ENCODE measurements around the gene USP20. TPM values are rescaled to one million over a fixed set of nuclear protein-coding genes. Genes with fewer than 3 reads are reported as not detected.

USP20 gene
- polyA plus RNA-seq, 4 donors = 16.0 to 47.0 (median 20.4) TPM

DNA sequence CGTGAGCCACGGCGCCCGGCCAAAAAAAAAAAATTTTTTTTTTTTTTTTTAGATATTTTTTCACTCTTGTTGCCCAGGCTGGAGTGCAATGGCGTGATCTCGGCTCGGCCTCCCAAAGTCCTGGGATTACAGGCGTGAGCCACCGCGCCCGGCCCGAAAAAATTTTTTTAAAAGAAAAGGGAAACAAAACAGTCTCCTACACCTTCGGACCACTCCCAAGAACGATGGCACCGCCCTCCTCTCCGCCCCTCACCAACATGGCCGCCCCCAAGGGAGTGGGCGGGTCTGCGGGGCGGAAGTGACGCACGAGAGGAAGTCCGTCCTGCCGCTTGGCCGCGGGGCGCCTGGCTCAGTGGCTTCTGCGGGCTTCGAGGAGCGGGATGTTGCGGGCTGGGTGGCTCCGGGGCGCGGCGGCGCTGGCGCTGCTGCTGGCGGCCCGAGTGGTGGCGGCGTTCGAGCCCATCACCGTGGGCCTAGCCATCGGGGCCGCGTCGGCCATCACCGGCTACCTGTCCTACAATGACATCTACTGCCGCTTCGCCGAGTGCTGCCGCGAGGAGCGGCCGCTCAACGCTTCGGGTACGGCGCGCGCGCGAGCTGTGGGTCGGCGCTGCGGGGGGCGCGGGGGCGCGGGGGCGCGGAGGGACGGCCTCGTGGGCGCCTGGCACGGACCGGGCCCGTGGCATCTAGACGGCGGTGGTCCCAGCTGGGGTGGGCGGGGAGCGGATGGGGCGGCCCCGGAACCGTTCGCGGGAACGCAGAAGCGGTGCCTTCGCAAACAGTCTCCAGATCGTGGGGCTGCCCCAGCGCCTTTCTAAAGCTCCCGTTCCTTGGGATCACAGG is 32.2 kb upstream of the USP20 start, which contains the start of gene TOR1B:
Gene TOR1B (plus strand): TSS at position 352 of the 843 bp plus-strand sequence. CDS start 29 bp downstream, at position 381.
- peaks cover 0 to 24% (median 0%) of the 10 kb centered on the region in 3 donors for H3K36me3 ChIP-seq (ENCODE audit: control insufficient read depth in 3 of 3, insufficient read depth in 2 of 3, low read depth in 1 of 3, low read length in 3 of 3)
- H3K27me3 ChIP-seq (ENCODE audit: control insufficient read depth in 3 of 3, insufficient read depth in 3 of 3, low read length in 3 of 3) = no peaks in the 10 kb centered on the region
- peaks cover 0 to 15% (median 0%) of the 10 kb centered on the region in 3 donors for H3K4me1 ChIP-seq (ENCODE audit: control insufficient read depth in 3 of 3, insufficient read depth in 2 of 3, low read depth in 1 of 3, low read length in 2 of 3)
- no peak for FAIRE-seq
- peak within 1 kb of the TSS; percentile 57 to 84 (median 79) for H3K27ac ChIP-seq (ENCODE audit: low read depth in 1 of 3, low read length in 2 of 3)
- DNase-seq = peak; percentile 92 to 97
- no peaks in the 10 kb centered on the region for H3K9me3 ChIP-seq (ENCODE audit: control insufficient read depth in 2 of 2, insufficient read depth in 1 of 2, low read depth in 1 of 2, low read length in 1 of 2)
- 0 to 1% (median 0%) methylated on average over 69 to 93 of the region's 93 CpGs for WGBS, 3 donors
- H3K4me3 ChIP-seq (ENCODE audit: low read depth in 1 of 3, low read length in 3 of 3) = peak within 1 kb of the TSS; percentile 61 to 82 (median 76)

DNA sequence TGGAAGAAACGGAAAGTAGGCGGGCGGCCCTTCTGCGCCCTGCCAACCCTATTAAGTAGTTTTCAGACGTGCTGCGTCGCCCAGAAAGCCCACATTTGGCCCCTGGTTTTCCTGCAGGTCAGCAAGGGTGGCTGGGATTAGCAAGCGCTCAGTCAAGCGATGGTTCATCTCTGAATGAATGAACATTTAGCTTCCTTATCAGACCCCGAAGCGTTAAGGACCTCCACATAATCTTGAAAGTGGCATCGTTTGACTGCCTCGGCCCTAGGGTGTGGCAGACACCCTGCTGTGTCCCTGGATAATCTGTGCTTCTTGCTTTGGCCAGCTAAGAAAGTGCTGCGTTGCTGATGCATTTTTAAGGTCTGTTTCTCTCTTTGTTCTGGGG is 31.6 kb upstream of the USP20 start:
- 0 to 2% (median 1%) methylated on average over 14 of the region's 14 CpGs for WGBS, 3 donors
- Histone ChIP-seq H3K27ac (ENCODE audit: low read depth in 1 of 3, low read length in 2 of 3) (peak overlapping the region; percentile 41 to 84 (median 65)), H3K27me3 (ENCODE audit: control insufficient read depth in 3 of 3, insufficient read depth in 3 of 3, low read length in 3 of 3) (no peaks in the 10 kb centered on the region), H3K4me1 (ENCODE audit: control insufficient read depth in 3 of 3, insufficient read depth in 2 of 3, low read depth in 1 of 3, low read length in 2 of 3) (peaks cover 0 to 16% (median 0%) of the 10 kb centered on the region in 3 donors), H3K36me3 (ENCODE audit: control insufficient read depth in 3 of 3, insufficient read depth in 2 of 3, low read depth in 1 of 3, low read length in 3 of 3) (peaks cover 0 to 30% (median 2%) of the 10 kb centered on the region in 3 donors), H3K9me3 (ENCODE audit: control insufficient read depth in 2 of 2, insufficient read depth in 1 of 2, low read depth in 1 of 2, low read length in 1 of 2) (no peaks in the 10 kb centered on the region), H3K4me3 (ENCODE audit: low read depth in 1 of 3, low read length in 3 of 3) (peak overlapping the region; percentile 61 to 82 (median 76))
- no peak for FAIRE-seq
- DNase-seq = peak in 1 of 2 donors; percentile 35

DNA sequence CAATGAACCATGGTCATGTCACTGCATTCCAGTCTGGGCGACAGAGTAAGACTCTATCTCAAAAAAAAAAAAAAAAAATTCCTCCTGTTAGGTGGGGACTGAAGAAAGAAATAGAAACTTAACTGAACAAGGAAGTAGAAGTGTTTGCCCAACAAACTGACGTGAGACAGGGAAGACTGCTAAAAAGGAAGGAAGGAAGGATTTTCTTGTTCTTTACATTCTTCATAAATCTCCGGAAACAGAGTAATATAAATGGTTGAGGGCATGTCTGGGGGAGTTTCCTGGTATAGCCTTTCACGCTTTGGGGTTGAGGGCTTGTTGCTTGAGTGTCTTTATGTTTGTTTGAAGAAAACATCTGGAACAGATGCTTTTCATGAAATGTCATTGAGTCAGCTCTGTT is 29.2 kb upstream of the USP20 start:
- Histone ChIP-seq H3K4me1 (ENCODE audit: control insufficient read depth in 3 of 3, insufficient read depth in 2 of 3, low read depth in 1 of 3, low read length in 2 of 3) (peaks cover 0 to 34% (median 0%) of the 10 kb centered on the region in 3 donors), H3K9me3 (ENCODE audit: control insufficient read depth in 2 of 2, insufficient read depth in 1 of 2, low read depth in 1 of 2, low read length in 1 of 2) (no peaks in the 10 kb centered on the region), H3K4me3 (ENCODE audit: low read depth in 1 of 3, low read length in 3 of 3) (no peak overlapping the region), H3K27ac (ENCODE audit: low read depth in 1 of 3, low read length in 2 of 3) (peak overlapping the region in 2 of 3 donors; percentile 22 to 44), H3K36me3 (ENCODE audit: control insufficient read depth in 3 of 3, insufficient read depth in 2 of 3, low read depth in 1 of 3, low read length in 3 of 3) (peaks cover 0 to 47% (median 11%) of the 10 kb centered on the region in 3 donors), H3K27me3 (ENCODE audit: control insufficient read depth in 3 of 3, insufficient read depth in 3 of 3, low read length in 3 of 3) (no peaks in the 10 kb centered on the region)
- FAIRE-seq (no peak), DNase-seq (peak in 1 of 2 donors; percentile 33)
- 33 to 52% (median 51%) methylated on average over 4 of the region's 4 CpGs for WGBS, 3 donors

- Histone ChIP-seq H3K27ac (ENCODE audit: low read depth in 1 of 3, low read length in 2 of 3) (no peak overlapping the region), H3K36me3 (ENCODE audit: control insufficient read depth in 3 of 3, insufficient read depth in 2 of 3, low read depth in 1 of 3, low read length in 3 of 3) (peaks cover 0 to 59% (median 11%) of the 10 kb centered on the region in 3 donors), H3K27me3 (ENCODE audit: control insufficient read depth in 3 of 3, insufficient read depth in 3 of 3, low read length in 3 of 3) (no peaks in the 10 kb centered on the region), H3K4me3 (ENCODE audit: low read depth in 1 of 3, low read length in 3 of 3) (no peak overlapping the region), H3K9me3 (ENCODE audit: control insufficient read depth in 2 of 2, insufficient read depth in 1 of 2, low read depth in 1 of 2, low read length in 1 of 2) (no peaks in the 10 kb centered on the region), H3K4me1 (ENCODE audit: control insufficient read depth in 3 of 3, insufficient read depth in 2 of 3, low read depth in 1 of 3, low read length in 2 of 3) (peaks cover 0 to 36% (median 3%) of the 10 kb centered on the region in 3 donors)
- 80 to 86% (median 80%) methylated on average over 11 of the region's 11 CpGs for WGBS, 3 donors
- FAIRE-seq (no peak), DNase-seq (no peak)
These were observed 25.9 kb upstream of the USP20 start for GRCh38 chr9:129809346-129809745.

DNA sequence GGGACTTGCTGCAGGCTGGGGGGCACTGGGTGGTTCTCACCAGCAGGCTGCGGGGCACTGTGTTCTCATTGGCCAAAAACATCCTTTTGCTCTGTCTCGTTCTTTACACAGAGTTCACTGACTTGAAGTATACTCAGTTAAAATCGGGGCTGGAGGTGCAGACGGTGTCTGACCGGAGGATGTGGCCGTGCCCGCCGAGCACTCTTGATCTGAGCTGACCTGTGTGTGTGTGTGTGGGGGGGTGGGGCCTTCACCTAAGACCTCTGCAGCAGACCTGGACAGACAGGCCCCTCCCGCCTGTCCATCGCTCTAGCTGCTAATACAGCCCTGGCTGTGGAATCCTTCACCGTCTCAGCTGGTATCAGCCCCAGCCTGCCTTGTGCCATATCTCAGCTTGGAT is 25.1 kb upstream of the USP20 start:
- H3K27me3 ChIP-seq (ENCODE audit: control insufficient read depth in 3 of 3, insufficient read depth in 3 of 3, low read length in 3 of 3) = no peaks in the 10 kb centered on the region
- no peaks in the 10 kb centered on the region for H3K9me3 ChIP-seq (ENCODE audit: control insufficient read depth in 2 of 2, insufficient read depth in 1 of 2, low read depth in 1 of 2, low read length in 1 of 2)
- H3K36me3 ChIP-seq (ENCODE audit: control insufficient read depth in 3 of 3, insufficient read depth in 2 of 3, low read depth in 1 of 3, low read length in 3 of 3) = peaks cover 2 to 65% (median 11%) of the 10 kb centered on the region in 3 donors
- no peak overlapping the region for H3K4me3 ChIP-seq (ENCODE audit: low read depth in 1 of 3, low read length in 3 of 3)
- DNase-seq = no peak
- WGBS, 3 donors = 76 to 90% (median 89%) methylated on average over 11 of the region's 11 CpGs
- H3K4me1 ChIP-seq (ENCODE audit: control insufficient read depth in 3 of 3, insufficient read depth in 2 of 3, low read depth in 1 of 3, low read length in 2 of 3) = peaks cover 0 to 34% (median 3%) of the 10 kb centered on the region in 3 donors
- peak overlapping the region in 2 of 3 donors; percentile 49 to 78 for H3K27ac ChIP-seq (ENCODE audit: low read depth in 1 of 3, low read length in 2 of 3)
- FAIRE-seq = no peak

GRCh38 chr9:129810788-129811187 is 24.5 kb upstream of the USP20 start:
- Histone ChIP-seq H3K27me3 (ENCODE audit: control insufficient read depth in 3 of 3, insufficient read depth in 3 of 3, low read length in 3 of 3) (no peaks in the 10 kb centered on the region), H3K27ac (ENCODE audit: low read depth in 1 of 3, low read length in 2 of 3) (peak overlapping the region; percentile 38 to 78 (median 49)), H3K4me3 (ENCODE audit: low read depth in 1 of 3, low read length in 3 of 3) (no peak overlapping the region), H3K9me3 (ENCODE audit: control insufficient read depth in 2 of 2, insufficient read depth in 1 of 2, low read depth in 1 of 2, low read length in 1 of 2) (no peaks in the 10 kb centered on the region), H3K4me1 (ENCODE audit: control insufficient read depth in 3 of 3, insufficient read depth in 2 of 3, low read depth in 1 of 3, low read length in 2 of 3) (peaks cover 0 to 28% (median 3%) of the 10 kb centered on the region in 3 donors), H3K36me3 (ENCODE audit: control insufficient read depth in 3 of 3, insufficient read depth in 2 of 3, low read depth in 1 of 3, low read length in 3 of 3) (peaks cover 9 to 68% (median 11%) of the 10 kb centered on the region in 3 donors)
- FAIRE-seq (no peak), DNase-seq (no peak)
- WGBS, 3 donors = 16 to 66% (median 37%) methylated on average over 6 of the region's 6 CpGs

- no peaks in the 10 kb centered on the region for H3K27me3 ChIP-seq (ENCODE audit: control insufficient read depth in 3 of 3, insufficient read depth in 3 of 3, low read length in 3 of 3)
- H3K4me1 ChIP-seq (ENCODE audit: control insufficient read depth in 3 of 3, insufficient read depth in 2 of 3, low read depth in 1 of 3, low read length in 2 of 3) = peaks cover 0 to 27% (median 3%) of the 10 kb centered on the region in 3 donors
- WGBS, 3 donors = 21 to 63% (median 33%) methylated on average over 6 of the region's 6 CpGs
- peaks cover 12 to 73% (median 14%) of the 10 kb centered on the region in 3 donors for H3K36me3 ChIP-seq (ENCODE audit: control insufficient read depth in 3 of 3, insufficient read depth in 2 of 3, low read depth in 1 of 3, low read length in 3 of 3)
- no peaks in the 10 kb centered on the region for H3K9me3 ChIP-seq (ENCODE audit: control insufficient read depth in 2 of 2, insufficient read depth in 1 of 2, low read depth in 1 of 2, low read length in 1 of 2)
- DNase-seq (peak in 1 of 2 donors; percentile 35), FAIRE-seq (no peak)
- H3K4me3 ChIP-seq (ENCODE audit: low read depth in 1 of 3, low read length in 3 of 3) = no peak overlapping the region
- peak overlapping the region; percentile 22 to 78 (median 30) for H3K27ac ChIP-seq (ENCODE audit: low read depth in 1 of 3, low read length in 2 of 3)
These were observed 23.3 kb upstream of the USP20 start for GRCh38 chr9:129811967-129812363.

DNA sequence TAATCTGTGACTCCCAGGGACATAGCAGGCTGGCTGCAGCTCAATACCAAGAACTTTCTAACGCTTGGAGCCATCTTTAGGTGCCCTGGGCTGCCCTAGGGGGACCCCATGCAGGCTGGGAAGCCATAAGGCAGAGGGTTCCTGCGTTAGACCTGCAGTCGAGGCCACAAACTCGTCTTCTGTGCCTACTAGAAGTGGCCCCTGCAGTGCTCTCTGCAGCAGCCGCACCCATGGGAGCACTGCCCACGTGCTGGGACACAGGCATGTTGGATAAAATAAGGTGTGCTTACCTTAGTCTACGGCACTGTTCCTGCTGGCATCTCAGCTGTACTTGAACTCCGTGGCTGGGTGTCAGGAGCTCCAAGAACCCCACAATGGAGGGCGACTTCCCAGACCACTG is 22.9 kb upstream of the USP20 start:
- Histone ChIP-seq H3K4me1 (ENCODE audit: control insufficient read depth in 3 of 3, insufficient read depth in 2 of 3, low read depth in 1 of 3, low read length in 2 of 3) (peaks cover 0 to 27% (median 3%) of the 10 kb centered on the region in 3 donors), H3K27ac (ENCODE audit: low read depth in 1 of 3, low read length in 2 of 3) (peak overlapping the region in 2 of 3 donors; percentile 22 to 78), H3K4me3 (ENCODE audit: low read depth in 1 of 3, low read length in 3 of 3) (no peak overlapping the region), H3K36me3 (ENCODE audit: control insufficient read depth in 3 of 3, insufficient read depth in 2 of 3, low read depth in 1 of 3, low read length in 3 of 3) (peaks cover 12 to 73% (median 14%) of the 10 kb centered on the region in 3 donors), H3K27me3 (ENCODE audit: control insufficient read depth in 3 of 3, insufficient read depth in 3 of 3, low read length in 3 of 3) (no peaks in the 10 kb centered on the region), H3K9me3 (ENCODE audit: control insufficient read depth in 2 of 2, insufficient read depth in 1 of 2, low read depth in 1 of 2, low read length in 1 of 2) (no peaks in the 10 kb centered on the region)
- DNase-seq (peak in 1 of 2 donors; percentile 58), FAIRE-seq (no peak)
- WGBS, 3 donors = 21 to 65% (median 59%) methylated on average over 9 of the region's 9 CpGs

Data from small intestine (tissue), 7 donors.